ENCODE measurements around the gene IL4I1.

Gene IL4I1

DNA sequence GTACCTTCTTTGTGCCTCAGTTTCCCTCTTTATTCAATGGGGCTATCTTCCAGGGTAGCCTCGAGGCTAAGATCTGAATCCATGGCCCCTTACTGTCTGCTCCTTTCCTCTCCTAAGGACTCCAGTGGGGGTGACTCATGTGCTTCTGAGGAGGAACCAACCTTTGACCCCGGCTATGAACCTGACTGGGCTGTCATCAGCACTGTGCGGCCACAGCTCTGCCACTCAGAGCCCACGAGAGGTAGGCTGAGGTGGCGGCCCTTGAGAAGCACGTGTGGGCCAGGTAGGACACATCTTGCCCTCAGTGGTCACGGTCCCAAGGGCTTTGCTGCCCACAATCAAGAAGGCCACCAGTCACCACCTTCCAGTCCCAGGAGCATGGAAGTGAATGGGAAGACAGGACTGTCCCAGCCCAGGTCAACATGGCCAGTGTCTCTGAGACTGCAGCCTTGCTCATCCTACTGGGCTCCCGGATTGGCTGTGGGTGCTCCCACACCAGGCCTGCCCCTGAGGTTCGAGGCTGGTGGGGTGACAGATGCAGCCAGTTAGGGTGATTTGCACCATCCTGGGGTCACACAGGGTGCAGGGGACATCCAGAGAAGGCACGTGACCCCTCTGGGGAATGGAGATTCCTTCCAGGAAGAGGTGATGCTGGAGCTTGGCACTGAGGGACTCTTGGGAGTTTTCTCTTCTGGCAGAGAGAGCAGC is 16.4 kb downstream of the IL4I1 start:
- no peak for DNase-seq (ENCODE audit: extremely low read depth in 1 of 2, low read depth in 1 of 2)

DNA sequence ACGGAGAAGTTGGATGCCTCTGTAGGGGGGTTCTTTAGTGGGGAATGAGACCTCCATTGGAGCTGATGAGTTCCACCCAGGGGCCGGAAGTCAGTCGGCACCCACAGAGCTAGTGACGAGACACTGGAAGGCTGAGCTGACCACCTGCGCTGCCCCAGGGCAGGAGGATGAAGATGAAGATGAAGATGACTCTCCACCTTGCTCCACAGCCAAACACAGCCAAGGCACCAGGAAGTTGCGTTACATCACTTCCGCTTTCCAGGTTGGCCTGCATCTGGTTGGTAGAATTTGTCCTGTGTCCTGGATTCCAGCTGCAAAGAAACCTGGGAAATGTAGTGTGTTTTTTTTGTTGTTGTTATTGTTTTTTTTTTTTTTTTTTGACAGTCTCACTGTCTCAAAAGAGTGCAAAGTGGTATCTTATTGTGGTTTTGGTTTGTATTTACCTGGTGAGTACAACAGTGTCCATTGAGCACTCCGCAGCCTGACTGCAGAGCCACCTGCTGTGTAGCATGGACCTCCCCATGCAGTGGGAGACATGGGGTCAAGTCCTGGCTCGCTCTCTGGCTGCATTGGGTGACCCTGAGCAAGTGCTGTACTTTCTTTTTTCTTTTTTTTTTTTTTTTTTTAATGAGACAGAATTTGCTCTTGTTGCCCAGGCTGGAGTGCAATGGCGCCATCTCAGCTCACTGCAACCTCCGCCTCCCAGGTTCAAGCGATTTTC is 17.3 kb downstream of the IL4I1 start:
- DNase-seq (ENCODE audit: extremely low read depth in 1 of 2, low read depth in 1 of 2): no peak

DNA sequence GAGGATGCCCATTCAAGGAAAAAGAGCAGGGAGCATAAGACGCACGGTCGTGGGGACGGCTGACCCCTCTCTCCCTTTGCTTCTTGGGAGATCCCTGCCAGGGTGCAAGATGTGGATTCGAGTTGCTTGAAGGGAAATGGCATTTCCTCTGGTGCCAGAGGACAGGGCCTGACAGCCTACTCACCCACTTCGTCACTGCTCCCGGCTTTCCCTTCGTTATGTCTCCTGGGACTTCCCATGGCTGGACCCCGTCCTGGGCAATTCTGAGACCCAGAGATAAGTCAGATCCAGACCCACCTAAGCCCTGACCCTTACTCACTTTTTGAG is 18.0 kb downstream of the IL4I1 start:
- DNase-seq (ENCODE audit: extremely low read depth in 1 of 2, low read depth in 1 of 2): no peak

DNA sequence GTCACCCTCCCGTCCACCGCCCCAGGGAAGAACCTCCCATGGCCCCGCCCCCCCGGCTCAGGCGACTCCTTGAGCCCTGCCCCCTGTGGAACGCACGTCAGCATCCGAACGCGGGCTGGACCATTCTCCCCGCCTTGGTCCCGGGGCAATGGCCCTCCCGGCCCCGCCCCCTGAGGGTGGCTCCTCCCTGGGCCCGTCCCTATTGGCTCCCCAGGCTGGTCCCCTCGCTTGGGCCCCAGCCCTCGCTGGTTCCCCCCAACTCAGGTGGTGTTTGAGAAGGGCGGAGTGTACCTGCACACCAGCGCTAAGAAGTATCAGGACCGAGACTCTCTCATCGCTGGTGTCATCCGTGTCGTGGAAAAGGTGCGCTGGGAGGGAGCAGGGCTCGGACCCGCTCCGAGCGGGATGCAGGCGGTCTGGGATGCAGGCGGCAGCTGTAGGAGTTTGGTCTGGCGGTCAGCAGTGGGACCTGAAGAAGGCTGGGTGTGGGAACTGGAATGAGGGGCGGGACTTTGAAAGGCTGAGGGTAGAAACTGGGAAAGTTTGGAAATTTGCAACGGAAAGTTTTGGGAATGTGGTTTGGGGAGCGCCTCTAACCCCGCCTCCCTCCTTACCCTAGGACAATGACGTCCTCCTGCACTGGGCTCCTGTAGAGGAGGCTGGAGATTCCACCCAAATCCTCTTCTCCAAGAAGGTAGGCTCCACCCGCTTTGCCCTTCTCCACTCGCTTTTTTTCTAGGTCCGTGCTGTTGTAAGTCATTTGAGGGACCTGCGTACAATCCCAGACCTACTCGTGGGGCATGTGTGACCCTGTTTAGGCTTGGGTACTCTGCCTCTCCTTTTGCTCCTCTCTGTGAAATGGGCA is 18.6 kb downstream of the IL4I1 start:
- DNase-seq (ENCODE audit: extremely low read depth in 1 of 2, low read depth in 1 of 2): peak; percentile 98 to 99

DNA sequence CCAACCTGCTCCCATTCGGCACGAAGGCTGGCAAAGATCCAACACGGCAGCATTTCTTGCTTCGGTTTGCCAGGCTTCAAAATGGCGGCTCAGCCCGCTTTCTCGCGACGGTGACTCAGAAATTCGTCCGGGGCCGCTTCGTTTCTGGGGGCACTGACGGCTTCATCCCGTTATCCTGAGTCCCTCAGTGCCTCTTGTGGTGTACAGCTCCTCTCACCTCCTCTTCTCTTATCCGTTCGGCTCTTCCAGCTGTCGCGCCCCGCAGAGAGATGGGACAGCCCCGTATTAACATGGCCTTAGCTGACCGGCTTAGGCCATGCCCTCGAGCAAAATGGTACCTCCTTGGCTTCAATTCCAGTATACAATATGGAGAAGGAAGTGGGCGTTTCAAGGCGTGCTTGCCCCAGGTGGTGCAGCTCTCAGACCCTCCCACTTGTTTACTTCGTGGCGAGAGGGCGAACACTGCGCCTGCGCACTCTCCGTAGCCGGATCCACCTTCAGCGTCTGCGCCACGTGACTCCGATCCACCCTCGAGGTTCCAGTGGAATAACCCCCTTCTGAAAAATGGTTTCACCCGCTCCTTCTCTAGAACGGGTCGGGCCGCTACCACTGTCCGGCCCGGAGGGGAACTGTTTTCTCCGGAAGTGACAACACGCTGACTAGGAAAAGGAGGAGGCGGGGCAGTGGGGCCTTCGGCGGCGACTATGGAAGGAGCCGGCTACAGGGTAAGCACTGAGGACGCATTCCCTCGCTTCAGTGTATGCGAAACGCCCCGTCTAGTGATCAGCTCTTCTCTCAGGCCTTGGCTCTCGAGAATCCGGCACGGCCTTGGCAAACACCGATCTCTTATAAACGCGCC is 19.4 kb downstream of the IL4I1 start, which contains the start of the genes AKT1S1 and TBC1D17:
AKT1S1 (minus strand) TSS at position 336 of the 859 bp plus-strand sequence. CDS start 4,060 bp downstream, outside the sequence.
TBC1D17 (plus strand) TSS at position 683 of the 859 bp plus-strand sequence; CDS start at position 705, 22 bp downstream.
- peak; percentile 94 to 97 for DNase-seq (ENCODE audit: extremely low read depth in 1 of 2, low read depth in 1 of 2)

DNA sequence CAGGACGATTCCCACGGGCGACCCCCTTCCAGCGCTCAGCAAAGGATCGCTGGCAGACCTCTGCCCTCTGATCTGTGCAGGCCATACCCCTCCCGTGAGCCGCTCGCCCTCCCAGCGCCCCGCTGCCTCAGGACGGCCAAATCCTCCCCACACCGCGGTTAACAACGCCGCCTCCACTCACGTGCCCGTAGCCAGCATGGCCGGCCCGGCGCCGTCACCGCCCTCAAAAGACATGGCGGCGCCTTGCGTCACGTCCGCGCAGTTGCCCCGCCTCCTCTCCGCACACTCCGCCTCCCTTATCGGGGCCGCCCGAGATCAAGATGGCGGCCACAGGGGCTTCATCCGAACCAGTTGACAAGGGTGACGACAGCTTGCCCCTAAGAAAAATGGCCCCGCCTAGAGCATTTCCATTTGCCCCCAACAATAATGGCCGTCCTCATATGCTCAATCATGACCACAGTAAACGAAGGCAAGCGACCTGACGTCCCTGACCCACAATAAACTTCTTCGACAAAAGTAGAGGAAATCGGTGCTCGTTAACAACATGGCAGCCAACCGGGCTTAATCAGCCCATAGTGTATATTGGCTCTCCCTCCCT is 20.2 kb downstream of the IL4I1 start:
- peak; percentile 95 to 96 for DNase-seq (ENCODE audit: extremely low read depth in 1 of 2, low read depth in 1 of 2)

DNA sequence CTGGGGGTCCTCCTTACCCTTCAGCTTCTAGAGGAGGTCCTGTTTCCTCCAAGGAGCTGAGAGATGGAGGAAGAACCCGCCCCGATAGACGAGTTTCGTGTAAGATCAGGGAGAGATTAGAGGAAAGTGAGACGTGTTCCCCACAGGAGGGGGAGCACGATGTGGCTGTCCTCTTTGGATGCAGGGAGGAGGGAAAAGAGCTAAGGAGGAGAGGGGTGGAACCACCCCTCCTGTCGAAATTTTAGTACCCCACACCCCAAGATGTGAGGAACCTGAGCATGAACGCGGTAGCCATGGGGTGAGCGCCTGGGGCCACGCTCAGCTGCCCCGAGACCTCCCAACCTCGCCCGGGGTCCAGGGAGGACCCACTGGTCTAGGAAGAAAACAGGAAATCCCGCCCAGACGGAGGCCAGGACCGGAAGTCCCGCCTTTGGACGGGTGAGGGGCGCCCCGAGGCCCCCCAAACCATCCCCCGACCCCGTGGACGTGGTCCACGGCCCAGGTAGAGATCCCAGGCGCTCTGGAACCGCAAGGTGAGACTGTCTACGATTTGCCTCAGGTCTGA is 20.7 kb downstream of the IL4I1 start:
- DNase-seq (ENCODE audit: extremely low read depth in 1 of 2, low read depth in 1 of 2): no peak

DNA sequence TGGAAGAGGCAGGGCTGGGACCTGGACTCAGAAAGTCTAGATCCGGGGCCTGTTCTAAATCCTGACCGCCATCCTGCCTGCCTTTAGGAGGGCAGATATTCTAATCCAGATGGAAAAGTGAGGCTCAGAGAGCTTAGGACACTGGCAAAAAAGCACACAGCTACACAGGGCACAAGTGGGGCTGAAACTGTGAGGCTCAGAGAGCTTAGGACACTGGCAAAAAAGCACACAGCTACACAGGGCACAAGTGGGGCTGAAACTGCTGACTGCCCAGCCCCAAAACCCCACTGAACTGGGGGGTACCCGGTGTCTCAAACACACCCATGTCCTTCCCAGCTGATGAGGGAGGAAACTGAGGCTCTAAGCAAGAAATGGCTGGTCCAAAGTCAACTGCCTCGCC is 21.5 kb downstream of the IL4I1 start:
- no peak for DNase-seq (ENCODE audit: extremely low read depth in 1 of 2, low read depth in 1 of 2)

DNA sequence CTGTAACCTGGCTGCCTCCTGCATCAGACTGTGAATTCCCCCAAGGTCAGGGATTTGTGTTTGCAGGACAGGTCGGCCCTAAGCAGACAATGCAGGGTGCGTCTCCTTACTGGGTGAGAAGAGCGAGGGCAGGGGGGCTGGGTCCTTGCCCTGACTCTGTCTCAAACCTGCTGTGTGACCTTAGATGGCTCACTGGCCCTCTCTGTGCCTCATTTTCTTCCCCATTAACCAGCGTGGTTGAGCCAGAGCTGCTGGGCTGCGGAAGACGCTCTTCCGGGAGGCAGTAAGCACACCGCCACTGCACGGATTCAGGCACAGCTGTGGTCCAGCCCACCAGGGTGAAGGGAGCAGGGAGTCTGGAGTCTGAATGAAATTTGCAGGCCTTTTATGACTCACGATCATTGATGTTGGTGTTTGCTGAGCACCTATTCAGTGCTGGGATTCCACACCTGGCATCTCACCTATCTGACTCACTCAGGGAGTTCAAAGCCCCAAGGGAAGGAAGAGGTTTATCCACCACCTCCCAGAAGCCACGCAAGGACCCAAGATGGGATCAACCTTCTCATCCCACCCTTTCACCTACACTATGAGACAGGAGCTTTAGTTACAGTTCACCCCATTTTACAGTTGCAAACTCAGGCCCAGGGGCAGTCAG is 22.1 kb downstream of the IL4I1 start:
- DNase-seq (ENCODE audit: extremely low read depth in 1 of 2, low read depth in 1 of 2): no peak

DNA sequence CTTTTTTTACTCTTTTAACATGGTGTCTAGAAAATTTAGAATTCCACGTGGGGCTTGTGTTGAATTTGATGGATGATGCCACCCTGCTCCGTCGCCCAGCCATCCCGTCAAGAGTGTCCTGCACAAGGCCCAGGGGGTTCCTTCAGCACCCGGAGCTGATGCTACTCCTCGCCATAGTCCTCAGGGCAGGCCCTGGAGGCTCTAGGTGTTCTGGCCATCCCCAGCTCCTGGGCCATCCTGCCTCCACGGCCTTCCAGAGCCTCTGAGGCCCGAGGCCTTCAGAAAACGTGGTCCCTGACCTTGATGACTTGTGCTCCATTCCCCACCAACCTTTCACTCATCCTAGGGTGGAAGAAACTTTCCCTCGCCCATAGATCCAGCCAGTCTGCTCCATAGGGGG is 22.9 kb downstream of the IL4I1 start:
- DNase-seq (ENCODE audit: extremely low read depth in 1 of 2, low read depth in 1 of 2): no peak

DNA sequence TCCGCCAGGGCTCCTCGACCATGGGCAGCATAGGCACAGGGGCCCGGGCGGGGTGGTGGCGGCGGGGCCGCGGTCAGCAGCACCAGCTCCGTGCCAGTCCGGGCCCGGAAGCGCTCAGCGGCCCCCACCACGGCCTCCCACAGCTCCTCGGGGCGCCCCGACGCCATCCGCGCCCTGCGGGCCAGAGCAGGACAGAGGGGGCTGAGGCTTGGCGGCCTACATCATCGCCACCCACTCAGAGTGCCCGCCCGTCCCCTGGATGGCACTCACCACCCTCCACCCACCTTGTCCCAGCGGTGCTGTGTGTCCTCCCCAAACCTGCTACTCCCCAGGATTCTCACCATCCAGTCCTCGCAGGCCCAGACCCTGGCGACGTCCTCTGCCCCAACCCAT is 23.6 kb downstream of the IL4I1 start:
- DNase-seq (ENCODE audit: extremely low read depth in 1 of 2, low read depth in 1 of 2): no peak

DNA sequence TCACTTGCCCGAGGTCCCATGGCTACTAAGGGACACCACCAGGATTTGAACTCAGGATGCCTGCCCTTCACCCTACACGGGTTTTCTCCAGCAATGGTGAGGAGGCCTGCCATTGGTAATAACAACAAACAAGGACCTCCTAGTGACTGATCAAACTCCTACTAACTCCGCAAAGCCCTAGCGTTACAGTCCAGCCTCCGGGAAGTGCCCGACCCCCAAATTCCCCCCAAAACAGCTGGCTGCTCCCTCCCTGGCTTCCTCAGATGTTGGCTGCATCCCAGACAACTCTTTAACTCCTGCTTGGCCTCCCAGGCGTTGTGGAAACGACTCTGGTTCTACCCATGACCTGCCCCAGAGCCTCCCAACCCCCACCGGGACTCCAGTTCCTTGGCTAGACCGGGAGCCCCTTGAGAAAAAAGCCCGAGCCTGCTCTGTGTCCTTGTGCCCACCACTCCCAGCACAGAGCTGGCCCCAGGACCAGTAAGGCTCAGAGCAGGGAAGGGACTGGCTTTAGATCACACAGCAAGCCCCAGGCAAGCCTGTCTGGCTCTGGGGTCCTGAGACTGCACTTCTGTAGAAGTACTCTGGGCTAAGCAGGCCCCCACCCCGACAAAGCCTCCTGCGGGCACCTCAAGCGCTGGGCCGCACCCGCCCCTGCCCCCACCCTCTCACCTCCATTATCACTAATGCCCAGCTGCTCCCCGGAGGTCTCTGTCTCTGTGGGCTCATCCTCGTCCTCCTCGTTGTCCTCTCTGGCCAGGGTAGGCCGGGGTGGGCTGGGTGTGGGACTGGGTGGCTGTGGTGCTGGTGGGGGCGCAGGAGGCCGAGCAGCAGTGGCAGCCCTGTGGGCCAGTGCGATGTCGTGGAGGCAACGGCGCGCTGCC is 24.2 kb downstream of the IL4I1 start:
- no peak for DNase-seq (ENCODE audit: extremely low read depth in 1 of 2, low read depth in 1 of 2)

DNA sequence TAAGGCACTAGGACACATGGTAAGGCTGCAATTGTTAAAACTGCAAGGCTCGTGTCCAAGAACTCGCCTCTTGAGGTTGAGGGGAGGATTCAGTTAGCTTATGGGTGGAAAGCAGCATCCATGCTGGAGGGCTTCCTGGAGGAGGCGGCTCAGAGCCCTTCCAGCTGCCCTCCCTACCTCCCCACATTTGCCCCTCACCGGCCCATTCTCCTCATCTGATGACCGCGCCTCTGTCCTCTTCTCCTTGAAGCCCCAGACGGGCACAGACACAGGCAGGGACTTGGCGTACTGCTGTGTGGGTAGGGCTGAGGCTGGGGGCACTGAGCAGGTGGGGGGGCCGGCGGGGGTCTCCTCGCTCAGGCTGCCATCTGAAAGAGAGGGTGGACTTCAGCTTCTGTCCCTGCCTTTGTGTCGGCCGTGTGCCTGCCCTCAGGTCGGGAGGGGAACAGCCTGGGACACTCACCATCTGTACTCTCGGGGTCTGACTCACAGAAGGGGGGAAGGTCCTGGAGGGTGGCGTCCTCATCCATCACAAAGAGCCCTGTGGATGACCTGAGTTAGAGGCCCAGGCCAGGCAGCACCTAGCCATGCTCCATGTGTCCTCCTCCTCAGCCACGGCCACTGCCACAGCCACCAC is 25.2 kb downstream of the IL4I1 start:
- DNase-seq (ENCODE audit: extremely low read depth in 1 of 2, low read depth in 1 of 2): no peak

DNA sequence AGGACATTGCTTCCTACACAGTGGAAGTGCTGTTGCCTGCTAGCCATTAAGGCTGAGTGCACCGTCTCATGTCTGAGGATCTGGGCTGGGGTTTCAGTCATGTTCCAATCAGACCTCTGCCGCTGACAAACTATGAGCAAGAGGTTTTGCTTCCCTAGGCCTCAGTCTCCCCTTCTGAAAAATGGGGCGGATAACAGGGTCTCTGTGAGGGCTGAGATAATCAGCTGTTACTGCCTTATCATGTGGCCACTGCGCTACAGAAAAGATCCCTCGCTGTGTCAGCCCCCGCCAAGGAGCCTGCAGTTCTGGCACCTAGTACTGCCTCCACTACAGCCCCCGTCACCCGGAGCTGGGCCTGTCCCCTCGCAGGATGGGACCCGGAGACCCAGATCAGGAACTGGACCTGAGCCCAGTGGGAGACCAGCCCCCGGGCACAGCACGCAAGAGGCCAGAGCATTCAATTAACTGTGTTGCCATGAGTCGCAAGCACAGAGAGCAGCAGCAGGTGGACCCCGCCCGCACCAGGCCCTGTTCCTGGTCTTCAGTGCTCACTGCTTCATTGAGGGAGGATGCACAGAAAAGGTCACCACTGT is 26.3 kb downstream of the IL4I1 start:
- DNase-seq (ENCODE audit: extremely low read depth in 1 of 2, low read depth in 1 of 2): no peak

DNA sequence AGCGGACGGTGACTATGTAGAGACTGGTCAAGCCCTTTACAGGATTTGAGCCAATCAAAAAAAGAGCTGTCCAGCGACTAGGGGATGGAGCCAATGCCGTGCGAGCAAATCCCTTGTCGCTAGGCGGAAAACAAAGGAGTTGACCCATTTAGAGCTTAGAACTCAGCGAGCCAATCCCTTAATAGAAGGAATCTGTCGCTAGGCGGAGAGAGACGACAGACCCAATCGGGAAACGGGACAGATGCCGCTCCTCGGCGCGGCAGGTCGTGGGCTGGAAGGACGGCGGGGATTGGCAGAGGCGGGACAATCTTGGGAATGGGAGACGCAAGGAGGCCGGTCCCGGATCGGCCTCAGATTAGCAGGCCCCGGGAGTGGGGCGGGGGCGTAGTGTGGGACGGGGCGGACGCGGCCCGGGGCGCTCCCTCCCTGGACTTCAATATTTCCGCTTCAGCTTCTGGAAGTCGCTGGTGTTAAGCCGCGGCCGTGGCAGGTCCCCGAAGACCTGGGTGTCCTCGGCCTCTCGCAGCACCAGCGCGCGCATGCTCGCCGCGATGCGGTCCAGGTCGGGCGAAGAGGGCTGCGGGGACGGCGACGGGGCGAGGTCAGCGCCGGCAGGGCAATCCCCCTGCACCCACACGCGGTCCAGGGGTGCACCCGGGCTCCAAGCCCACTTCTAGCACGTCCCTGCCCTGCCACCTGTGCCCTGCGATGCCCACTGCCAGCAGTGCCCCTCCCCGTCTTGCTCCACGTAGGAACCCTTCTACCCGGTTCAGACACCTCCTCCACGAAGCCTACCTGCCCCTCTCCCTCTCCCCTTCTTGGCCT is 27.0 kb downstream of the IL4I1 start:
- peak; percentile 73 to 87 for DNase-seq (ENCODE audit: extremely low read depth in 1 of 2, low read depth in 1 of 2)

DNA sequence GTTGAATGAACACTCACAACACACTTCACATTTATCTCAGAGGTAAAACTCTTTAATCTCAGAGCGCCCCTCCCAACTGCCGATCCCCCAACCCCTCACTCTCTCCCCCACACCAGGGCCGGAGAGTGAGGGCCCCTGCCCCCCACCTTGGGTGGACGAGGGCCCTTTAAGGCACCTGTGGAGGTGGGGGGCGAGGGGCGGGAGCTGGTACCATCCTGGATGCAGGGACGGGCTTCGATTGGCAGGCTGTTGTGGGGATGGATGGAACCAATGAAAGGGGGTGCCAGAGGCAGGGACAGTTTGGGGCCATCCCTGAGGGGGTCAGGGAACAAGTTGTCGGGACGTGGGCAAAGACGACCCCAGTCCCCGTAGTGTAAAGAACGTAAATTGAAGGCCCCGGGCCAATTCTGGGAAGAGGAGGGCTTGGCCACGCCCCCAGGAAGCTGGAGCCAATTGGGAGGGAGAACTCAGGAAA is 27.6 kb downstream of the IL4I1 start:
- DNase-seq (ENCODE audit: extremely low read depth in 1 of 2, low read depth in 1 of 2): no peak

Measured in stimulated activated CD8-positive, alpha-beta memory T cell treated with anti-CD3 and anti-CD28 coated beads, Interleukin-7, amount 100 ng/mL, for 48 hours (primary cell).